ENCODE data around the gene DCBLD1.

DCBLD1 gene

DNA sequence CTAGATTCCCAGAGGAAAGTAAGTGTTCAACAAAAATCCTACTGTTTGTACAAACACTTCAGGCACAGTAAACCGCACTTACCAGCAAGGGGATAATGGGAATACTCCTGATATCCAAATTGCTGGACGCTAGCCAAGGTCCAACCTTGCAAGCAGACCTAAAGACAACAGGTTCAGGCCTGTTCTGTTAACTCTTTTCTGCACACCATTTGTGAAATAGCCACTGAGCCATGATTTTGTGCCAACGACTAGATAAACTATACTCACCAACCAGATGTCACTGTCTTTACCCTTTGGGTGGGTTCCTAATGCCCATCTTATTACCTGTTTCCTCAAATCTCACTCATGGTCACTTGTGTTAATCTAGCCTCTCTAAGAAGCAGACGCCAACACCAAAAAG, 76.3 kb downstream of the DCBLD1 start:
- TF ChIP-seq, protein P1, sequence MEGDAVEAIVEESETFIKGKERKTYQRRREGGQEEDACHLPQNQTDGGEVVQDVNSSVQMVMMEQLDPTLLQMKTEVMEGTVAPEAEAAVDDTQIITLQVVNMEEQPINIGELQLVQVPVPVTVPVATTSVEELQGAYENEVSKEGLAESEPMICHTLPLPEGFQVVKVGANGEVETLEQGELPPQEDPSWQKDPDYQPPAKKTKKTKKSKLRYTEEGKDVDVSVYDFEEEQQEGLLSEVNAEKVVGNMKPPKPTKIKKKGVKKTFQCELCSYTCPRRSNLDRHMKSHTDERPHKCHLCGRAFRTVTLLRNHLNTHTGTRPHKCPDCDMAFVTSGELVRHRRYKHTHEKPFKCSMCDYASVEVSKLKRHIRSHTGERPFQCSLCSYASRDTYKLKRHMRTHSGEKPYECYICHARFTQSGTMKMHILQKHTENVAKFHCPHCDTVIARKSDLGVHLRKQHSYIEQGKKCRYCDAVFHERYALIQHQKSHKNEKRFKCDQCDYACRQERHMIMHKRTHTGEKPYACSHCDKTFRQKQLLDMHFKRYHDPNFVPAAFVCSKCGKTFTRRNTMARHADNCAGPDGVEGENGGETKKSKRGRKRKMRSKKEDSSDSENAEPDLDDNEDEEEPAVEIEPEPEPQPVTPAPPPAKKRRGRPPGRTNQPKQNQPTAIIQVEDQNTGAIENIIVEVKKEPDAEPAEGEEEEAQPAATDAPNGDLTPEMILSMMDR (IDR thresholded peaks at IDR 0.05; ENCODE audit: low read depth, low read length, poor library complexity, severe bottlenecking) = no peak
- Histone ChIP-seq H4K20me1 (ENCODE audit: control insufficient read depth, insufficient read depth, low read depth, low read length) (no peaks in the 10 kb centered on the region), H3F3A (ENCODE audit: control insufficient read depth, insufficient read depth) (no peaks in the 10 kb centered on the region), H3K4me2 (ENCODE audit: low read length) (no peak overlapping the region), H3K9me3 (ENCODE audit: control insufficient read depth, insufficient read depth, low read length) (no peaks in the 10 kb centered on the region), H3K27me3 (ENCODE audit: control insufficient read depth, low read length) (peaks cover 6% of the 10 kb centered on the region; the same call in 1 of the 2 replicates), H3K4me3 (ENCODE audit: low read length) (no peak overlapping the region), H3K27ac (ENCODE audit: low read depth, low read length) (no peak overlapping the region), H3K4me1 (ENCODE audit: control insufficient read depth, low read length) (no peaks in the 10 kb centered on the region), H3K36me3 (ENCODE audit: control insufficient read depth, low read length) (peaks cover 22% of the 10 kb centered on the region), H3K9me2 (replicated peaks; ENCODE audit: control insufficient read depth, low read length) (no peaks in the 10 kb centered on the region), H3K79me2 (ENCODE audit: control insufficient read depth, low read length) (no peaks in the 10 kb centered on the region)

DNA sequence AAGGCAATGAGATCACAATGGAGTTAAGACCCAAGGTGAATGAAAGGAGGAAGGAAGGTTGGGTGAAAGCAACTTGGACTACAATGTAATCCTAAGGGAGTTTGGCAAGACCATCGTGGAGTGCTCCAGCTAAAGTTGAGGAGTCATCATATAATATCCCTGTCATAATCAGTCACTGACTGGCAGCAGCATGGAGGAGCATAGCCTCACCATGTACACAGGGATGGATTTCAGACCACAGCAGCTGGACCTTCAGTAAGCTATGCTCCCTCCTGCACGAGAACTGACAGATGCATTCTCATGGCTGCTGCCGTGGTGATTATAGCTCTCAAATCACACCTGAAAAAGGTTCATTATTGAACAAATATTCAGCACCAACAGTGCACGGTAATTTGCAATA, 76.8 kb downstream of the DCBLD1 start:
- Histone ChIP-seq H3K36me3 (ENCODE audit: control insufficient read depth, low read length) (peaks cover 22% of the 10 kb centered on the region), H3K27me3 (ENCODE audit: control insufficient read depth, low read length) (peaks cover 6% of the 10 kb centered on the region; the same call in 1 of the 2 replicates), H3K79me2 (ENCODE audit: control insufficient read depth, low read length) (no peaks in the 10 kb centered on the region), H3K9me2 (replicated peaks; ENCODE audit: control insufficient read depth, low read length) (no peaks in the 10 kb centered on the region), H3K4me2 (ENCODE audit: low read length) (no peak overlapping the region), H3K4me1 (ENCODE audit: control insufficient read depth, low read length) (no peaks in the 10 kb centered on the region), H4K20me1 (ENCODE audit: control insufficient read depth, insufficient read depth, low read depth, low read length) (no peaks in the 10 kb centered on the region), H3K27ac (ENCODE audit: low read depth, low read length) (no peak overlapping the region), H3F3A (ENCODE audit: control insufficient read depth, insufficient read depth) (no peaks in the 10 kb centered on the region), H3K4me3 (ENCODE audit: low read length) (no peak overlapping the region), H3K9me3 (ENCODE audit: control insufficient read depth, insufficient read depth, low read length) (no peaks in the 10 kb centered on the region)
- TF ChIP-seq EZH2phosphoT487 (IDR thresholded peaks at IDR 0.05; ENCODE audit: borderline replicate concordance, low read length) = no peak
- TF ChIP-seq, protein P1 (IDR thresholded peaks at IDR 0.05; ENCODE audit: low read depth, low read length, poor library complexity, severe bottlenecking) = no peak

GRCh38 chr6:117561128-117561527, 78.7 kb downstream of the DCBLD1 start:
- Histone ChIP-seq H3K9me2 (replicated peaks; ENCODE audit: control insufficient read depth, low read length) (no peaks in the 10 kb centered on the region), H3K36me3 (ENCODE audit: control insufficient read depth, low read length) (peaks cover 38% of the 10 kb centered on the region), H3K4me1 (ENCODE audit: control insufficient read depth, low read length) (no peaks in the 10 kb centered on the region), H3K79me2 (ENCODE audit: control insufficient read depth, low read length) (no peaks in the 10 kb centered on the region), H3K9me3 (ENCODE audit: control insufficient read depth, insufficient read depth, low read length) (no peaks in the 10 kb centered on the region), H4K20me1 (ENCODE audit: control insufficient read depth, insufficient read depth, low read depth, low read length) (0 out of 2 replicates have a peak, but pooled peaks cover 3% of the 10 kb centered on the region), H3K27ac (ENCODE audit: low read depth, low read length) (no peak overlapping the region), H3K4me3 (ENCODE audit: low read length) (no peak overlapping the region), H3K4me2 (ENCODE audit: low read length) (no peak overlapping the region), H3F3A (ENCODE audit: control insufficient read depth, insufficient read depth) (no peaks in the 10 kb centered on the region), H3K27me3 (ENCODE audit: control insufficient read depth, low read length) (no peaks in the 10 kb centered on the region)
- no peak for TF ChIP-seq EZH2phosphoT487 (IDR thresholded peaks at IDR 0.05; ENCODE audit: borderline replicate concordance, low read length)
- TF ChIP-seq, protein P1 (IDR thresholded peaks at IDR 0.05; ENCODE audit: low read depth, low read length, poor library complexity, severe bottlenecking) = no peak

GRCh38 chr6:117564681-117565080, 82.2 kb downstream of the DCBLD1 start:
- 0 out of 2 replicates have a peak, but pooled peaks cover 3% of the 10 kb centered on the region for H4K20me1 ChIP-seq (ENCODE audit: control insufficient read depth, insufficient read depth, low read depth, low read length)
- H3K4me2 ChIP-seq (ENCODE audit: low read length) = no peak overlapping the region
- H3F3A ChIP-seq (ENCODE audit: control insufficient read depth, insufficient read depth) = no peaks in the 10 kb centered on the region
- no peak overlapping the region for H3K27ac ChIP-seq (ENCODE audit: low read depth, low read length)
- H3K36me3 ChIP-seq (ENCODE audit: control insufficient read depth, low read length) = peaks cover 67% of the 10 kb centered on the region
- H3K27me3 ChIP-seq (ENCODE audit: control insufficient read depth, low read length) = no peaks in the 10 kb centered on the region
- TF ChIP-seq, protein P1 (IDR thresholded peaks at IDR 0.05; ENCODE audit: low read depth, low read length, poor library complexity, severe bottlenecking) = no peak
- no peak for TF ChIP-seq EZH2phosphoT487 (IDR thresholded peaks at IDR 0.05; ENCODE audit: borderline replicate concordance, low read length)
- no peaks in the 10 kb centered on the region for H3K79me2 ChIP-seq (ENCODE audit: control insufficient read depth, low read length)
- H3K4me3 ChIP-seq (ENCODE audit: low read length) = no peak overlapping the region
- H3K9me2 ChIP-seq (replicated peaks; ENCODE audit: control insufficient read depth, low read length) = no peaks in the 10 kb centered on the region
- H3K9me3 ChIP-seq (ENCODE audit: control insufficient read depth, insufficient read depth, low read length) = no peaks in the 10 kb centered on the region
- no peaks in the 10 kb centered on the region for H3K4me1 ChIP-seq (ENCODE audit: control insufficient read depth, low read length)
